Adrenal gland (tissue), 12 donors: ENCODE results near the gene WWC2. TPM values are rescaled to one million over a fixed set of nuclear protein-coding genes. Genes with fewer than 3 reads are reported as not detected.

Source experiments
- DNase-seq, 7 donors: peaks; one replicate each; pipeline ENCODE4 v3.0.0-alpha.2; 2019 to 2020
- H3K27ac ChIP-seq, 5 donors: fragments of 200-600 bp; sonication (generic) in 4 of 5; 1 replicate in 3 of 5; 2 replicates in 2 of 5; pipeline versions ENCODE4 v1.5.1 to v1.8.0; 2016 to 2020; ENCODE audit warnings: mild to moderate bottlenecking in 1 of 5
- H3K27me3 ChIP-seq: fragments of 200-600 bp; 2 replicates; pipeline ENCODE4 v1.8.0; 2021
- H3K36me3 ChIP-seq, 2 donors: fragments of 200-600 bp; replicated peaks in 1 of 2; 1 replicate in 1 of 2; 2 replicates in 1 of 2; pipeline versions ENCODE4 v1.5.1 to v1.8.0; 2018 to 2022
- H3K4me1 ChIP-seq, 2 donors: fragments of 200-600 bp; replicated peaks in 1 of 2; 1 replicate in 1 of 2; 2 replicates in 1 of 2; pipeline versions ENCODE4 v1.5.1 to v1.8.0; 2018 to 2021
- H3K4me3 ChIP-seq, 4 donors: fragments of 200-600 bp; sonication (generic) in 3 of 4; one replicate each; pipeline ENCODE4 v1.5.1; 2016 to 2018
- H3K9me3 ChIP-seq, 3 donors: fragments of 200-600 bp; sonication (generic) in 1 of 3; replicated peaks in 1 of 3; 1 replicate in 2 of 3; 2 replicates in 1 of 3; pipeline versions ENCODE4 v1.5.1 to v1.8.0; 2016 to 2021
- CTCF ChIP-seq, 6 experiments: fragments of 450-650 bp in 4 of 6; fragments of 200-600 bp in 2 of 6; sonication (generic) in 1 of 6; IDR thresholded peaks; 1 replicate in 5 of 6; 2 replicates in 1 of 6; pipeline versions ENCODE4 v1.5.1 to v1.8.0; 2016 to 2021; ENCODE audit warnings: antibody characterized with exemption in 6 of 6, mild to moderate bottlenecking in 2 of 6, moderate library complexity in 1 of 6
- POLR2A ChIP-seq, 2 donors: fragments of 450-650 bp; IDR thresholded peaks; one replicate each; pipeline ENCODE4 v1.6.1; 2017; ENCODE audit warnings: antibody characterized with exemption in 2 of 2, mild to moderate bottlenecking in 2 of 2, moderate library complexity in 1 of 2
- WGBS, 4 donors: extraction: QIAGEN DNeasy Blood & Tissue Kit in 2 of 4; methylation state at CpG; one replicate each; pipeline versions ENCODE4 v1.1.5 to v1.1.7; 2013 to 2017; 5-methylcytosine and 5-hydroxymethylcytosine counted together
- intact Hi-C, 2 donors: fragments of 100-400 bp; cut with DNase I; formaldehyde crosslinking; loops; one replicate each; pipeline versions ENCODE4 v1.14.1 to v1.15.0; 2022 to 2023
- polyA plus RNA-seq, 3 donors: library from polyadenylated mRNA; stranded (reverse); fragments of 200-250 nt in 2 of 3; fragments of 350-450 nt in 1 of 3; fragmentation: Illumina TruSeq in 1 of 3; extraction: RNeasy Lipid Tissue Mini Kit (QIAGEN cat#74804) in 1 of 3; gene quantifications; one replicate each; pipeline ENCODE4 v1.2.3, GENCODE V29; 2013 to 2014
- total RNA-seq, 9 donors: library from RNA; depleted of rRNA in 4 of 9; stranded (reverse); fragments of >200 nt in 4 of 9; fragments of 120-200 nt in 1 of 9; fragmentation: NEBNext Ultra II Directional in 1 of 9; extraction: Animal tissue kit (Norgen Biotek cat#: 25700) in 1 of 9; gene quantifications; one replicate each; pipeline versions ENCODE4 v1.1.0 to v1.2.4, GENCODE V29; 2013 to 2023
- donor health status: healthy with polysubstance abuse.
- donor health status: Bipolar disorder and iron deficiency.
- donor health status: DM: yes; HTN: yes; CAD: no.
- donor health status: DM: no; HTN: no; CAD: no.
- donor health status: DM: no; HTN: no; CAD: no.
- donor health status: DM: yes; HTN: yes; CAD: no.

Gene WWC2
- total and polyA plus RNA-seq, 12 donors: 3.1 to 27.9 (median 17.4) TPM

GRCh38 chr4:183081116-183081469 lies 18.0 kb upstream of the WWC2 start:
- Histone ChIP-seq H3K4me3 (no peak overlapping the region), H3K9me3 (no peaks in the 10 kb centered on the region), H3K27me3 (no peaks in the 10 kb centered on the region), H3K27ac (no peak overlapping the region), H3K4me1 (no peaks in the 10 kb centered on the region), H3K36me3 (no peaks in the 10 kb centered on the region)
- no peak for TF ChIP-seq POLR2A (IDR thresholded peaks at IDR 0.05)
- no peak for TF ChIP-seq CTCF (IDR thresholded peaks at IDR 0.05)
- intact Hi-C loops: no loop called here
- DNase-seq: no peak
- 52 to 56% (median 53%) methylated on average over 3 of the region's 3 CpGs for WGBS, 4 donors

DNA sequence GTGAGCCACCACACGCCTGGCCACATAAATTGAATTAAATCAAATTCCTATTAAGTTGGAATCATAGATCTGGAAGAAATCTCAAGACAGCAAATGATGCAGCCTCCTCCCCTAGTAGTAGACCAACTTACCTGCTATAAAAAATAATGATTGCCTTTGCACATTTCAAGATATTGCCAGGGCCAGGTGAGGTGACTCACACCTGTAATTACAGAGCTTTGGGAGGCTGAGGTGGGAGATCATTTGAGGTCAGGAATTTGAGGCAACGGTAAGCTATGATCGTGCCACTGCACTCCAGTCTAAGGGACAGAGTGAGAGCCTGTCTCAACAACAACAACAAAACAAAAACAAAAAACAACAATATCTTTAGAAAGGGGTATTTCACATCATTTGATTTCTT lies 17.0 kb upstream of the WWC2 start:
- Histone ChIP-seq H3K9me3 (no peaks in the 10 kb centered on the region), H3K4me1 (no peaks in the 10 kb centered on the region), H3K27ac (no peak overlapping the region), H3K36me3 (no peaks in the 10 kb centered on the region), H3K27me3 (no peaks in the 10 kb centered on the region), H3K4me3 (no peak overlapping the region)
- intact Hi-C loops: no loop called here
- WGBS, 4 donors: 95 to 97% (median 95%) methylated on average over 3 of the region's 3 CpGs
- TF ChIP-seq POLR2A (IDR thresholded peaks at IDR 0.05): no peak
- TF ChIP-seq CTCF (IDR thresholded peaks at IDR 0.05): no peak
- DNase-seq: no peak

GRCh38 chr4:183094393-183095198 lies 4.5 kb upstream of the WWC2 start:
- no peaks in the 10 kb centered on the region for H3K27me3 ChIP-seq
- WGBS, 4 donors: 68 to 73% (median 71%) methylated on average over 6 of the region's 6 CpGs
- H3K9me3 ChIP-seq: no peaks in the 10 kb centered on the region
- no peak overlapping the region for H3K4me3 ChIP-seq
- no peak overlapping the region for H3K27ac ChIP-seq
- peaks cover 0 to 3% of the 10 kb centered on the region in 2 donors for H3K4me1 ChIP-seq
- TF ChIP-seq POLR2A (IDR thresholded peaks at IDR 0.05) (no peak), CTCF (IDR thresholded peaks at IDR 0.05) (no peak)
- intact Hi-C loops: no loop called here
- no peaks in the 10 kb centered on the region for H3K36me3 ChIP-seq
- no peak for DNase-seq

GRCh38 chr4:183095199-183095512 lies 3.9 kb upstream of the WWC2 start:
- TF ChIP-seq CTCF (IDR thresholded peaks at IDR 0.05): no peak
- TF ChIP-seq POLR2A (IDR thresholded peaks at IDR 0.05): no peak
- Histone ChIP-seq H3K27me3 (no peaks in the 10 kb centered on the region), H3K9me3 (no peaks in the 10 kb centered on the region), H3K27ac (no peak overlapping the region), H3K4me1 (peaks cover 0 to 8% of the 10 kb centered on the region in 2 donors), H3K4me3 (no peak overlapping the region), H3K36me3 (no peaks in the 10 kb centered on the region)
- WGBS, 4 donors: 65 to 85% (median 82%) methylated on average over 1 of the region's 1 CpG
- no peak for DNase-seq
- intact Hi-C loops: no loop called here
